NCI-H446 treated with DMSO at 0.1 percent for 48 hours (cell line): ENCODE data around the gene HOGA1.
"Not testable (repeated sequence)": the region's sequence is repeated elsewhere in the genome, so short reads cannot be mapped to it uniquely, and the experiment has no call there.

ENCODE experiments used
- DNase-seq: peaks from one replicate; lab custom pipeline; 2025; lab: John Stamatoyannopoulos, UW

HOGA1 gene

DNA sequence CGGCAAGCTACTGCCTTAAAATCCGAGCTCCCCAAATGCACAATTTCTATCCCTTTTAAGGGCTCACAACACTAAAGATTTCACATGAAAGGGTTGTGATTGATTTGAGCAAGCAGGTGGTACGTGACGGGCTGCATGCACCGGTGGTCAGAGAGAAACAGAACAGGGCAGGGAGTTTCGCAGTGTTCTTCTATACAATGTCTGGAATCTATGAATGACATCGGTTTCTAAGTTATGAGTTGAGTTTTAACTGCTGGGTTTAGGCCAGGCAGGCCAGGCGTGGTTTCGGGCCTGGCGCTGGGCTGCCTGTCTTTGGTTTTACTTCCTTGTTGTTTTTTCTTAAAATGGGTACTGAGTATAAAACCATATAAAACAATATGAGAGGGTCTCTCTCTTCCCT, 28.6 kb upstream of the HOGA1 start:
- not testable (repeated sequence) for DNase-seq

DNA sequence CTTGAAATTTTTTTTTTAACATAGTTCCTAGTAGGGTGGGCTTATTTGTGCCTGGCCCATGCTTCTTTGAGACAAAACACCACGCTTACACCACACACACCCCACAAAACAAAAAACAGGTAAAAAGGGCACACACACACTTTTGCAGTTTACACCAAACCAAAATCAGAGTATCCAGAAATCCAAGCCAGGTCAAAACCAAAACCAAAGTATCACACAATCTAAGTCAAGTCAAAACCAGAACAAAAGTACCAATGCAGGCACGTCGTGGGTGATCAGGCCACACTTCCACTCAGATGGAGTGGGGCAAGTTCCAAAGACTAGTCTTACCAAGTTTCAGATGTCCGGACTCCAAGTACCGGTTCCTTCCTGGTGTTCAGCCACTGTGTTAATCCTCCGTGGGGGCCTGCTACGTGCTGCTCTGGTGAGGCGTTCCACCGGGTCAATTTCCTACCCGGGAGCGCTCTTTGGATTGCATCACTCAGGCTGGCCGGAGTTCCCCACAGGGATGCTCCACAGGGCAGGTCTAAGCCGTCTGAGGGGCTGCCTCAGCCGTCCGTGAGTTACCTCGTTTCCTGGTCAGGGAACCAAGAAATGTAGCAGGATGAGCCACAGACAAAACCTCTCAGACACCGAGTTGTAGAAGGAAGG, 23.3 kb upstream of the HOGA1 start:
- DNase-seq = not testable (repeated sequence)

DNA sequence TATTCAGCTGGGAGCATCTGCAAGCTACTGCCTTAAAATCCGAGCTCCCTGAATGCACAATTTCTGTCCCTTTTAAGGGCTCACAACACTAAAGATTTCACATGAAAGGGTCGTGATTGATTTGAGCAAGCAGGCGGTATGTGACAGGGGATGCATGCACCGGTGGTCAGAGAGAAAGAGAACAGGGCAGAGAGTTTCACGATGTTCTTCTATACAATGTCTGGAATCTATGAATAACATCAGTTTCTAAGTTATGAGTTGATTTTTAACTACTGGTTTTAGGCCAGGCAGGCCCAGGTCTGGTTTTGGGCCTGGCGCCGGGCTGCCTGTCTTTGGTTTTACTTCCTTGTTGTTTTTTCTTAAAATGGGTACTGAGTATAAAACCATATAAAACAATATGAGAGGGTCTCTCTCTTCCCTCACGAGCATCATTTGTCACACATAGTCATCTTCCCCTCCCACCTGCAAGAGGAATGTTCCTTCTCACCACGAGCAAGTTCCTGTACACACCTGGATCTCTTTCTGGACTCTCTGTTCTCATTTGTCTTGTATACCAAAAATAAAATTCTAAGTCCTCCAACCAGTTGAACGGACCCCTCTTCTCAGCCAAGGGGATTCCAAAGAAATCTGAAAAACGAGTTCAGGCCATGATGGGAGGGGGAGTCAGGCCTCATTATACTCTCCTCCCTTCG, 22.7 kb upstream of the HOGA1 start:
- not testable (repeated sequence) for DNase-seq

DNA sequence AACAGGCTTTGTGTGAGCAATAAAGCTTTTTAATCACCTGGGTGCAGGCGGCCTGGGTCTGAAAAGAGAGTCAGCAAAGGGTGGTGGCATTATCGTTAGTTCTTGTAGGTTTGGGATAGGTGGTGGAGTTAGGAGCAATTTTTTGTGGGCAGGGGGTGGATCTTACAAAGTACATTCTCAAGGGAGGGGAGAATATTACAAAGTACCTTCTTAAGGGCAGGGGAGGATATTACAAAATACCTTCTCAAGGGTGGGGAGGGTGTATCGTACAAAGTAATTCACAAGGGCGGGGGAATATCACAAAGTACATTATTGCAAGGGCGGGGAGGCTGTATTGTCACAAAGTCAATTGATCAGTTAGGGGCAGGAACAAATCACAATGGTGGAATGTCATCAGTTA, 21.9 kb upstream of the HOGA1 start:
- not testable (repeated sequence) for DNase-seq

DNA sequence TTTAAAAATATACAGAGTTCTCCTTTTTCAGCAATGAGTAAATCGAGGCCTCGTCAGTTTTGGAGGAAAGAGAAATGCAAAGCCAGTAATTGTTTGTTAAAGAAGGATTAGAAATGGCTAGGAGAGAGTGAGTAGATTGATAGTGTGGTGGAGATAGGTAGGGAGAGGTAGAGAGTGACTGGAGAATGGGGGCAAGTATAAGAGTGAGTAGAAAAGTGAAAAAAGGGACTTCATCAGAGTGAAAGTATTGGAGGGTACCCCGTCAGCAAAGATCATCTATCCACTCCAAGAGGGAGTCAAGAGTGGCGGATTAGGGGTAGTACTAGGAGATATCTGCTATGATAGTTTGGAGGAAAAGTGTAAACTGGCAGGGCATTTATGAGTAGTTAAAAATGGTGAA, 20.9 kb upstream of the HOGA1 start:
- no peak for DNase-seq

DNA sequence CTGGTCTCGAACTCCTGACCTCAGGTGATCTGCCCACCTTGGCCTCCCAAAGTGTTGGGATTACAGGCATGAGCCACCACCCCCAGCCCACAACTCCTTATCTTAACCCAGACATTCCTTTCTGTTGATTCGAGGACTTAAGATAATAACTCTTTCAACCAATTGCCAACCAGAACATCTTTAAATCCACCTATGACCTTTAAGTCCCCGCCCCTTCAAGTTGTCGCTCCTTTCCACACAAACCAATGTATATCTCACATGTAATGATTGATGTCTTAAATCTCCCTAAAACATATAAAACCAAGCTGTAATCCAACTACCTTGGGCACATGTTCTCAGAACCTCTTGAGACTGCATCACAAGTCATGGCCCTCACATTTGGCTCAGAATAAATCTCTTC, 19.4 kb upstream of the HOGA1 start:
- DNase-seq = no peak

DNA sequence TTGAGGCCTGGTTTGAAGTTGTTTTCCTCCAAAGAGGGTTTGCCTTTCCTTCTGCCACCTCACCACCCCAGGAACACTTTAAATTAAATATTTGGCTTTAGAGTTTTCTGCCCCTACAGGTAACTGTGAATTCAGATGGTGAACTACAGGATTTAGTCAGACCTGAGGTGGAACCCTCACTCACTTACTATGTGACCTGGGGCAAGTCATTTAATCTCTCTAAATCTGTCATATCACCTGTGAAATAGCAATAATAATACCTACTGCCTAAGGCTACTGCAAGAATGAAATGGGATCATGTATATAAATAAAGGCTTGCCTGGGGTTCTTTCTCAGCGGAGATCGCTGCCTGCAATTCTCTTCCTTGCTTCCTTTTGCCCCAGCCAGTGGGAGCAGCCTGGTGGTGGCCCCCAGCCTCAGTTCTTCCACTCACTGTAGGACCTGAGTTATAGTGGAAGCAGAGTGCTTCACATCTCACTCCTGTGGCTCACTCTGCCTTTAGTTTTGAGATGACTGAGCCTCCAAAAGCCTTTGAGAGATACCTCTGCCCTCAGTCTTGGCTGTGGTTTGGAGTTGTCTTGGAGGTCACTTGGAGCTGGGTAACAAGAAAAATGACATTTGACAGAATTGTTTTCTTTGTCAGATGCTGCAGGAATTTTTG, 17.7 kb upstream of the HOGA1 start:
- DNase-seq = no peak

DNA sequence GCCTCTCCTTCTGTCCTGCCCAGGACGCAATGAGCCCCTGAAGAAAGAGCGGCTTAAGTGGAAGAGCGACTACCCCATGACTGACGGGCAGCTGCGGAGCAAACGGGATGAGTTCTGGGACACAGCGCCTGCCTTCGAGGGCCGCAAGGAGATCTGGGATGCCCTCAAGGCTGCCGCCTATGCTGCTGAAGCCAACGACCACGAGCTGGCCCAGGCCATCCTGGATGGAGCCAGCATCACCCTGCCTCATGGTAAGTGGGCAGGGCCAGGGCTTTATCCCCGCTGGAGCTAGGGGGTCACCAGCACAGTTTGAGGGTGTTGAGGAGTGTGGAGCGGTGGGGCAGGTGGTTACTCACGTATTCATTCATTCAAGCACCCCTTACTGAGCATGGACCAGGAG, 16.3 kb upstream of the HOGA1 start:
- no peak for DNase-seq

DNA sequence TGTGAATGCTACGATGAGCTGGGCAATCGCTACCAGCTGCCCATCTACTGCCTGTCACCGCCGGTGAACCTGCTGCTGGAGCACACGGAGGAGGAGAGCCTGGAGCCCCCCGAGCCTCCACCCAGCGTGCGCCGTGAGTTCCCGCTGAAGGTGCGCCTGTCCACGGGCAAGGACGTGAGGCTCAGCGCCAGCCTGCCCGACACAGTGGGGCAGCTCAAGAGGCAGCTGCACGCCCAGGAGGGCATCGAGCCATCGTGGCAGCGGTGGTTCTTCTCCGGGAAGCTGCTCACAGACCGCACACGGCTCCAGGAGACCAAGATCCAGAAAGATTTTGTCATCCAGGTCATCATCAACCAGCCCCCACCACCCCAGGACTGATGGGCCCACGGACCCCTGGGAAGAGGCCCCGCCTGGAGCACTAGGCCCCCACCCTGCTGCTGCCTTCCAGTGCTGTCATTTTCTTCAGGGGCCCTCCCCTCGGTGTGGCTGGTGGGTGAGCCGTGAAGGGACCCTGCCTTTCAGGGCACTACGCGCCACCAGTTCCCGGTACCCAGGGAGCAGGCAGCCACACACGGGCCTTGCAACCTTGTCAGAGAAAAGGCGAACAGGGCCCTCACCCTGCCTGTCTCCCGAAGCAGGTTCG, 13.9 kb upstream of the HOGA1 start:
- no peak for DNase-seq

DNA sequence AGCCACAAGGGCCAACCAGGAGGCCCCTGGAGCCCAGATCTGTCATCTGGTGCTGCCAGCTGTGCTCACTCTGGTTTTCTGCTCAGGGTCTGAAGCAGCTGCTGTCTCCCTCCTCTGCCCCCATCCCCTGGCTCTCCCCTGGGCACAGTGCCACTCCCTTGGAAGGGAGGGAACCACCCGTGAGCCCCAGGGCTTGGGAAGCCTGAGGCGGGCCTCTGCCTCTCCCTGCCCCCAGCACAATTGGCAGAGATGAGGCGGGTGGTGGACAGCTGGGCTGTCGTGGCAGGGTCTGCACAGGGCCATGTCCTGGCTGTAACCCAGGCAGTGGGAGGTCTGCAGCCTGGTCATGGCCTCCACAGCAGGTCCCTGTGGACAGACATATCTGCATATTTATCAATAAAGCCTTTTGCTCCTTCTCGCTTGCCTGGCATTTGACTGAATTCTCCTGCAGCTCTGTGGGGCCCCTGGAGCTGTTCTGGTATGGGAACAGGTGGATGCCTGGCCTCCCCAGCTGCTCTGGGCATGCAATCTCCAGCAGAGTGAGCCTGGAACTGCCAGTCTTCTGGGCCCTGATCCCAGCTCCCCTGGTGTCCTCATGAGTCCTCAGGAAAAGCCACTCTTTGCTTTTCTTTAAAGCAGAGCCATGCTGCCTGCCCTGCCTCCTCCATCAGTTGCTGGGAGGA, 13.3 kb upstream of the HOGA1 start:
- DNase-seq = peak; percentile 0

DNA sequence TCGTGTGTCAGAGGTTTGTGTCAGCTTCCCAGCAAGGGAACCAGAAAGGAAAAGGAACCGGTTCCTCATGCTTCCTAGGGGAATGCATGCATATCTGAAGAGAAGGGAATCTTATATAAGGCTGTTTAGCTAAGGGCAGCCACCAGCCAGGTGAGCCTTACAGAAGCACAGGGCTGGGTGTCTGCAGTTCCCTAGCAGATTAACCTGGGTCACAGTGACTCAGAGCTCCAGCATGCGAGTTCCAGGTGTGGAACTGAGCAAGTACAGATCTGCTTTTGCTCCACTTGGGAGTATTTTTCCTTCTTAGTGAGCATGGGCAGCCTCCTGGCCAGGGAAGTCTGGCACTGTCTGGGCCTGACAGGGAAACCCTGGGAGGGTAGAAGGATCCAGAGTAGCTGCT, 12.6 kb upstream of the HOGA1 start:
- DNase-seq = no peak

DNA sequence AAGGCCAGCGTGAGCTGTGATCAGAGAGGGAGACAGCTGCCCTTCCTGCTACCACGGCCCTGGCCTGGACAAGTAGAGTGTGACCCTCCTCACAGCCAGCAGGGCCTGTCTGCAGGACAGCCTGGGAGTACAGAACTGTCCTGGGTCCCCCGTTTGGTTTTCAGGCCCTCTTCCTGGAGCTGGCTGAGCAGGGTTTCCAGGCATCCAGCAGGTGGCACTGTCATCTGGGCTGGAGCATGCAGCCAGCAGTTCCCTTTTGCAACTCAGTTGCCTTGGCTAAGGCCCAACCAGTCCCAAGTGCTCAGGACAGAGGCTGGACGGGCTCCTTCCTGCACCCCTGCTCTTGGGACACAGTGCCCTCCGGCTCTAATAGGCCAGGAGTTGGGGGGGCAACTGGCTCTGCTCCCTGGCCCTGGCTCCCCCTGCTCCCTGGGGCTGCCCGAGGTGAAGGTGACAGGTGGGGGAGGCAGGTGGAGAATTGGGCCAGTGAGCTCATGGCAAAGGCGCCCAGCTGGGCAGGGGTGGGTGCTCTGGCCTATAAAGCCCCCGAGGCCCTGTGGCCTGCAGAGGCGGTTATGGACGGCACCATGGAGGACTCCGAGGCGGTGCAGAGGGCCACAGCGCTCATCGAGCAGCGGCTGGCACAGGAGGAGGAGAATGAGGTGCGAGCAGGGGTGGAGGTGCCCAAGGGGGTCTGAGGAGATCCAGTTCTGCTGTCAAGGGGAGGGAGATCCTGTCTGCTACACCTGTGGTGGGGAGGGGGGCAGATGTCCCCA, 11.8 kb upstream of the HOGA1 start, which contains the start of gene ANKRD2:
Gene ANKRD2, plus strand, starts transcription at position 566 of the 776 bp plus-strand sequence. Its CDS starts 10 bp downstream, at position 576.
- DNase-seq = peak; percentile 7

DNA sequence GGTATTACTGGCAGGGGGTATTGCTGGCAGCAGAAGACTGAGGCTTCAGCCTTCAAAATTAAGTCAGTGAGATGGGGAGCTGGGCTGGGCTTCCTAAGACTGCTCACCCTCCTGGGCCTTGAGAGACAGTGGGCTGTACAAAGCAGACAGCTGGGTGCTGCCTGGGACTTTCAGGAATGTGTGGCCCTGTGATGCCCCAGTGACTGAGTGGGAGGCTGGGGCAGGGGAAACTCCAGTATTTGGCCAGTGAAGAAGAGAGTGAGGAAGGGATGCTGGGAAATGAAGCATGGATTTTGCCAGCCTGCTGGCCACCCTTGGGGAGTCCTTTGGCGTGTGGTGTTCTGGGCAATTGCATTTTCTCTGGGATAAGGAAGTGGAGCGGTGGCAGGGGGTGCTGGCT, 11.2 kb upstream of the HOGA1 start:
- DNase-seq = no peak

DNA sequence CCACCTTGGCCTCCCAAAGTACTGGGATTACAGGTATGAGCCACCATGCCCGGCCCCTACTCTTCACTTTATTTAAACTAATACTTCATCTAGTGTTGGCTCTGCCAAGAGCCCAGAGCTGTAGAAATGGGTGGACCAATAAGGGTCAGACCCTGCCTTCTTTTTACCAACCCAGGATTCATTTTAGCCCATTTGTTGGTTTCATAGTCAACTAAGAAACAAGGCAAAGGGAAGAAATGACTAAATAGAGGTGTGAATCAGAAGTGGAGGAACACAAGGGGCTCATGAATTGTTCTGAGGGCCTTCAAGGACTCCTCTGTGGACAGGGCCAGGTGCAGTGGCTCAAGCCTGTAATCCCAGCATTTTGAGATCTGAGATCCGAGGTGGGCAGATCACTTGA, 10.5 kb upstream of the HOGA1 start:
- no peak for DNase-seq

DNA sequence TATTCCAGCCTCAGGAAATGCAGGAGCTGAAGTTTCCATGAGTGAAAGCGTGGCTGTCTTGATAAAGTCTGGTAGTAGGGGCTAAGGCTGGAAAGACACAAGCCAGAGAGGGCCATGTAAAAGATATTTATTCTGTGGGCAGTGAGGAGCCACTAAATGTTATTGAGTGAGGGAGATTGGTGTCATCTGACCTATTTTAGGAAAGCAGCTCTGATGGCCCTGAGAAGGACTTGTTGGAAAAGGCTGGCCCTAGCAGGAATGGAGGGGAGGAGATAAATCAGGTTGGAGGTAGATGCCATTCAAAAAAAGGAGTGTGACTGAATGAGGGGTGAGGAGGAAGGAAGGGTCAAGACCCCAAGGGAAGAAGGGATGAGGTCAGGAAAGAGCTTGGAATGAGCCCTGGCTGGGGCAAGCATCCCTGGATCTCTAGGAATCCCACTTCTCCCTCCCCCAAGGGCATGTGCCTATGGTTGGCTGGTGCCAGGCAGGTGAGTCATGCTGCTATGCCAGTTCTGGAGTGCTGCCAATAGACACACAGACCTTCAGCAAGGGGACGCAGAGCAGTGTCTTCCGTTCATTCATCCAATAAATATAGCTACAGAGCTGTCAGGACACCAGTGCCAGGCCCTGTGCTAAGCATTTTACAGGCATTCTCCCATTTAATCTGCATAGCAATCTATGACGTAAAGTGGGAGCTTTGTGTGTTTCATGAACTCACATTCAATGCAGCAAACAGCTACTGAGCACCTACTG, 9.6 kb upstream of the HOGA1 start:
- DNase-seq = peak; percentile 21

DNA sequence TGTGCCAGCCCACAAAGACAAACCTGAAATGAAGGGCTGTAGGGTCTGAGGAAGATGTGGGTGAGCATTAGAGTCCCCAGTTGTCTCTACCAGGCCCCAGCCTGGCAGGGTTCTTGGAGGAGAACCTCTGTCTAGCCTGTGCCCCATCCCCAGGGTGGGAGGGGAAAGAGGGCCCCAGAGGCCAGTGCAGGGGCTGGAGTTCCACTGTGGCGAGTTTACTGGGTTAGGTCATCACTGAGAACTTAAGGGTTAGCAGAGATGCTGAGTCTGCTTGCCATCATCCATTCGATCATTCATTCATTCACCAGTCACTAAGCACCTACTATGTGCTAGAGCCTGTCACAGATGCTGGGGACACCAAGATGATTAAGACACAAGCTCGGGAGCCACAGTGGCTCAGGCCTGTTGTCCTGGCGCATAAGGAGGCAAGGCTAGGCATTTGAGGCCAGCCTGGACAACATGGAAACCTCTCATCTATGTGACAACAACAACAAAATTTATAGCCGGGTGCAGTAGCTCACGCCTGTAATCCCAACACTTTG, 9.0 kb upstream of the HOGA1 start:
- DNase-seq = no peak

DNA sequence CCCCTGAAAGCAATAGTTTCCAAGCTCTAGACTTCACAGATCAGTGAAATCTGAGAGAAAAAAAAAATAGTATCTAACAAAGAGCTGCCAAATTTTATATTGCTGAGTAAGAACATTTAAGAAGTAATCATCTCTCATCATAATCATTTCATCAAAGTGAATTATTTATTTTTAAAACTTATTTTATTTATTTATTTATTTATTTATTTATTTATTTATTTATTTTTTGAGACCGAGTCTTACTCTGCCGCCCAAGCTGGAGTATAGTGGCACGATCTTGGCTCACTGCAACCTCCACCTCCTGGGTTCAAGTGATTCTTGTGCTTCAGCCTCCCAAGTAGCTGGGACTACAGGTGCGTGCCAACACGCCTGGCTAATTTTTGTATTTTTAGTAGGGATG, 7.7 kb upstream of the HOGA1 start:
- not testable (repeated sequence) for DNase-seq

DNA sequence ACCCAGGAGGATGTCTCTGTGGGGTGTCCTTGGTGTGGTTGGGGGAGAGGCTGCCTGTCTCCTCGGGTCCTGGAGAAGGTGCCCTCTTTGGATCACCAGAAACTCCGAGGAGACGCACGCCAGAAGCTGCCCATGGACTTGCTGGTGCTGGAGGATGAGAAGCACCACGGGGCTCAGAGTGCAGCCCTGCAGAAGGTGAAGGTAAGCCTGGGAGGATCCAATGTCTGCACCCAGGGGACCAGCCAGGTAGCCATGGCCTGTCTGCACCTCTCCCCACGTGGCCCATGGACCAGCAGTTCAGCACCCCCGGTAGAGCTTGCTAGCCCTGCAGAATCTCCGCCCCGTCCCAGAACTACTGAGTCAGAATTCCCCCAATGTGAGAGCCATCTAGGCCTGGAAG, 6.5 kb upstream of the HOGA1 start:
- no peak for DNase-seq

DNA sequence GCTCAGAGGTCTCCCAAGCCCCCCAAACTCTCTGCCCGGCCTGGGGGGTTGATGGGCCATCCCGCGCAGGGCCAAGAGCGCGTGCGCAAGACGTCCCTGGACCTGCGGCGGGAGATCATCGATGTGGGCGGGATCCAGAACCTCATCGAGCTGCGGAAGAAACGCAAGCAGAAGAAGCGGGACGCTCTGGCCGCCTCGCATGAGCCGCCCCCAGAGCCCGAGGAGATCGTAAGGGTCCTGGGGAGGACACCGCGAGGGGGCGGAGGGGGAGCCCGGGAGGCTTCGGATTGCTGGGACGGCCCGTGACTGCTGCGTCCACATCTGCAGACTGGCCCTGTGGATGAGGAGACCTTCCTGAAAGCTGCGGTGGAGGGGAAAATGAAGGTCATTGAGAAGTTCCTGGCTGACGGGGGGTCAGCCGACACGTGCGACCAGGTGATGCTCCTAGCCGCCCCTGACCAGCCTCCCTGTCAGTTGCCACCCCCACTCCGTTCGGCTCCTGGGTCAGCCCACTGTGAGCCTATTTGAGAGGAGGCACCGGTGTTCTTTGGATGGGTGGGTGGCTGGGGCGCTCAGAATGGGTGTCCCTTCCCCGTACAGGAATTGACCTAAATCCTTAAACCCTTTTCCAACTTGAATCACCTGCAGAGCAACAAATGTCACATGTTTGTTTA, 5.9 kb upstream of the HOGA1 start:
- DNase-seq = no peak
